Astrocyte (in vitro differentiated cells and primary cell): Measurements from ENCODE around the gene ALDH1A2. TPM values are rescaled to one million over a fixed set of nuclear protein-coding genes. Genes with fewer than 3 reads are reported as not detected.

Source experiments
- DNase-seq: peaks from one replicate; pipeline ENCODE4 v3.0.0-alpha.2; 2010; ENCODE audit warnings: low read depth
- FAIRE-seq: peaks from 2 replicates; lab custom pipeline; 2011; peaks lifted over from hg19 to GRCh38; lab: Jason Lieb, UNC
- H2AFZ ChIP-seq: 2 replicates; pipeline ENCODE4 v1.6.0; 2012; ENCODE audit warnings: low read depth, low read length, inconsistent platforms
- H3K27ac ChIP-seq: 2 replicates; pipeline ENCODE4 v1.5.1; 2011; ENCODE audit warnings: low read depth, low read length, inconsistent platforms
- H3K27me3 ChIP-seq: 2 replicates; pipeline ENCODE4 v1.6.0; 2011; ENCODE audit warnings: low read length, inconsistent platforms; ENCODE audit not compliant: insufficient read depth
- H3K36me3 ChIP-seq: 2 replicates; pipeline ENCODE4 v1.5.1; 2011; ENCODE audit warnings: low read length, inconsistent platforms; ENCODE audit not compliant: insufficient read depth
- H3K4me1 ChIP-seq: 2 replicates; pipeline ENCODE4 v1.5.1; 2011; ENCODE audit warnings: low read length, inconsistent platforms; ENCODE audit not compliant: insufficient read depth
- H3K4me2 ChIP-seq: 2 replicates; pipeline ENCODE4 v1.6.0; 2012; ENCODE audit warnings: low read length, inconsistent platforms
- H3K4me3 ChIP-seq: 2 replicates; pipeline ENCODE4 v1.5.1; 2011; ENCODE audit warnings: low read depth, mild to moderate bottlenecking, low read length, inconsistent platforms; ENCODE audit not compliant: insufficient read depth
- H3K79me2 ChIP-seq: 2 replicates; pipeline ENCODE4 v1.6.0; 2012; ENCODE audit warnings: mild to moderate bottlenecking, low read length, inconsistent platforms; ENCODE audit not compliant: insufficient read depth
- H3K9ac ChIP-seq: 2 replicates; pipeline ENCODE4 v1.6.0; 2012; ENCODE audit warnings: mild to moderate bottlenecking, low read length, inconsistent platforms
- H3K9me3 ChIP-seq: 2 replicates; pipeline ENCODE4 v1.5.1; 2012; ENCODE audit warnings: low read depth, mild to moderate bottlenecking, low read length, inconsistent platforms; ENCODE audit not compliant: insufficient read depth
- H4K20me1 ChIP-seq: 2 replicates; pipeline ENCODE4 v1.6.0; 2012; ENCODE audit warnings: low read length, inconsistent platforms; ENCODE audit not compliant: insufficient read depth
- H3K27ac Mint-ChIP-seq: one replicate; pipeline ENCODE4 v1.8.0; 2021; ENCODE audit warnings: mild to moderate bottlenecking, mixed read lengths; ENCODE audit not compliant: unreplicated experiment
- H3K27me3 Mint-ChIP-seq: one replicate; pipeline ENCODE4 v1.8.0; 2021; ENCODE audit warnings: low read depth, mixed read lengths; ENCODE audit not compliant: unreplicated experiment
- H3K36me3 Mint-ChIP-seq: one replicate; pipeline ENCODE4 v1.8.0; 2021; ENCODE audit warnings: low read depth, mixed read lengths; ENCODE audit not compliant: unreplicated experiment
- H3K4me1 Mint-ChIP-seq: one replicate; pipeline ENCODE4 v1.8.0; 2021; ENCODE audit warnings: low read depth, mixed read lengths; ENCODE audit not compliant: unreplicated experiment
- H3K4me3 Mint-ChIP-seq: one replicate; pipeline ENCODE4 v1.8.0; 2021; ENCODE audit warnings: mild to moderate bottlenecking, moderate library complexity, mixed read lengths; ENCODE audit not compliant: unreplicated experiment
- H3K9me3 Mint-ChIP-seq: one replicate; pipeline ENCODE4 v1.8.0; 2021; ENCODE audit warnings: mild to moderate bottlenecking, mixed read lengths; ENCODE audit not compliant: unreplicated experiment
- EZH2 ChIP-seq: IDR thresholded peaks from 2 replicates; pipeline ENCODE4 v1.6.1; 2012; ENCODE audit warnings: mild to moderate bottlenecking, low read length, inconsistent platforms; ENCODE audit not compliant: insufficient read depth
- total RNA-seq: library from RNA; stranded (reverse); gene quantifications from 2 replicates; pipeline ENCODE4 v1.2.1, GENCODE V29; 2021
- TF ChIP-seq, protein P1 (sequence below): IDR thresholded peaks from 2 replicates; pipeline ENCODE4 v1.5.1; 2011; ENCODE audit warnings: low read depth, mild to moderate bottlenecking, inconsistent platforms, low read length, moderate library complexity; ENCODE audit not compliant: insufficient read depth

The ALDH1A2 gene
- total RNA-seq, 1 donor from 2014 or later, result 0.98 TPM

DNA sequence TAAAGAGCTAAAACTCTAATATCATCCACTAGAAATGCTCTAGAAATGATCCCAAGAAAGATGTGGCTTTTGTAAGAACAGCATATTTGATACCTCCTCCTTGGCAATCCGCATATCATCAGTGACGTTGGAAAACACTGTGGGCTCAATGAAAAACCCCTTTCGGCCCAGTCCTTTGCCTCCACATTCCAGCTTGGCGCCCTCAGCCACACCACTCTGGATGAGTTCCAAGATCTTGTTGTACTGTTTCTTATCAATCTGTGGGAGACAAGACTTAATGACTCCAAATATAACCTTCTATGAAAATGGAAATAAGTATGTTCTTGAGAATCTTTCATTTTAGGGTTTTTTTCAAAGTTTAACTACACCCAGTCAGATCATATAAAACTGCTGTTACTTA, 103.6 kb downstream of the ALDH1A2 start:
- no peaks in the 10 kb centered on the region for H3K4me1 ChIP-seq
- peaks cover 3% of the 10 kb centered on the region for H3K4me1 Mint-ChIP-seq
- no peaks in the 10 kb centered on the region for H3K9me3 Mint-ChIP-seq
- no peak for DNase-seq
- H3K27ac ChIP-seq, result no peak overlapping the region
- no peaks in the 10 kb centered on the region for H4K20me1 ChIP-seq
- no peak overlapping the region for H3K27ac Mint-ChIP-seq
- no peak for FAIRE-seq
- H3K9ac ChIP-seq, result no peak overlapping the region
- H3K4me3 Mint-ChIP-seq, result no peak overlapping the region
- no peak for TF ChIP-seq EZH2
- TF ChIP-seq, protein P1, sequence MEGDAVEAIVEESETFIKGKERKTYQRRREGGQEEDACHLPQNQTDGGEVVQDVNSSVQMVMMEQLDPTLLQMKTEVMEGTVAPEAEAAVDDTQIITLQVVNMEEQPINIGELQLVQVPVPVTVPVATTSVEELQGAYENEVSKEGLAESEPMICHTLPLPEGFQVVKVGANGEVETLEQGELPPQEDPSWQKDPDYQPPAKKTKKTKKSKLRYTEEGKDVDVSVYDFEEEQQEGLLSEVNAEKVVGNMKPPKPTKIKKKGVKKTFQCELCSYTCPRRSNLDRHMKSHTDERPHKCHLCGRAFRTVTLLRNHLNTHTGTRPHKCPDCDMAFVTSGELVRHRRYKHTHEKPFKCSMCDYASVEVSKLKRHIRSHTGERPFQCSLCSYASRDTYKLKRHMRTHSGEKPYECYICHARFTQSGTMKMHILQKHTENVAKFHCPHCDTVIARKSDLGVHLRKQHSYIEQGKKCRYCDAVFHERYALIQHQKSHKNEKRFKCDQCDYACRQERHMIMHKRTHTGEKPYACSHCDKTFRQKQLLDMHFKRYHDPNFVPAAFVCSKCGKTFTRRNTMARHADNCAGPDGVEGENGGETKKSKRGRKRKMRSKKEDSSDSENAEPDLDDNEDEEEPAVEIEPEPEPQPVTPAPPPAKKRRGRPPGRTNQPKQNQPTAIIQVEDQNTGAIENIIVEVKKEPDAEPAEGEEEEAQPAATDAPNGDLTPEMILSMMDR, result no peak
- no peaks in the 10 kb centered on the region for H3K9me3 ChIP-seq
- no peaks in the 10 kb centered on the region for H3K36me3 Mint-ChIP-seq
- H2AFZ ChIP-seq, result no peak overlapping the region
- peaks cover 5% of the 10 kb centered on the region for H3K27me3 ChIP-seq
- H3K27me3 Mint-ChIP-seq, result peaks cover 29% of the 10 kb centered on the region
- H3K4me3 ChIP-seq, result no peak overlapping the region
- no peak overlapping the region for H3K4me2 ChIP-seq
- no peaks in the 10 kb centered on the region for H3K36me3 ChIP-seq
- H3K79me2 ChIP-seq, result no peaks in the 10 kb centered on the region

DNA sequence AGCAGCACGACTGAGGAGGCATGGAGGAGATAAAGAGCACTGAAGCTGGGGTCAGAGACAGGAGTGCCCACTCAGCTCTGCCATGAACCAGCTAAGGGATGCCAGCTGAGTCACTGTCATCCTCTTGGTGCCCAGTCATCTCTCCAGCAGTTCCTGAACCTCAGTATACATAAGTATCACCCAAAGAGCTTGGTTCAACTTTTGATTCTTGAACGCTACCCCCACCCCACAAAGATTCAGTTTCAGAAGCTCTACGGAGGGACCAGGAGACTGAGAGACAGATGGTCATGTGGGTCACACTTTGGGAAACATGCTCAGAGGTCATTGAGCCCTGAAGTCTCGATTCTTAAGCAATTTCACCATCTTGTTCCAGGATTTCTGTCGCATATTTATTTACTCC, 108.4 kb downstream of the ALDH1A2 start:
- no peaks in the 10 kb centered on the region for H3K36me3 ChIP-seq
- DNase-seq (no peak), FAIRE-seq (no peak)
- no peak overlapping the region for H3K4me3 Mint-ChIP-seq
- peaks cover 3% of the 10 kb centered on the region for H3K4me1 Mint-ChIP-seq
- H4K20me1 ChIP-seq, result no peaks in the 10 kb centered on the region
- H3K9me3 Mint-ChIP-seq, result no peaks in the 10 kb centered on the region
- H3K27me3 Mint-ChIP-seq, result peaks cover 30% of the 10 kb centered on the region
- no peak overlapping the region for H3K4me2 ChIP-seq
- no peaks in the 10 kb centered on the region for H3K36me3 Mint-ChIP-seq
- no peaks in the 10 kb centered on the region for H3K4me1 ChIP-seq
- H2AFZ ChIP-seq, result no peak overlapping the region
- H3K27ac Mint-ChIP-seq, result no peak overlapping the region
- H3K27me3 ChIP-seq, result peaks cover 2% of the 10 kb centered on the region
- no peak overlapping the region for H3K4me3 ChIP-seq
- no peak for TF ChIP-seq EZH2
- TF ChIP-seq, protein P1, result no peak
- H3K79me2 ChIP-seq, result no peaks in the 10 kb centered on the region
- H3K9me3 ChIP-seq, result no peaks in the 10 kb centered on the region
- H3K9ac ChIP-seq, result no peak overlapping the region
- H3K27ac ChIP-seq, result no peak overlapping the region

DNA sequence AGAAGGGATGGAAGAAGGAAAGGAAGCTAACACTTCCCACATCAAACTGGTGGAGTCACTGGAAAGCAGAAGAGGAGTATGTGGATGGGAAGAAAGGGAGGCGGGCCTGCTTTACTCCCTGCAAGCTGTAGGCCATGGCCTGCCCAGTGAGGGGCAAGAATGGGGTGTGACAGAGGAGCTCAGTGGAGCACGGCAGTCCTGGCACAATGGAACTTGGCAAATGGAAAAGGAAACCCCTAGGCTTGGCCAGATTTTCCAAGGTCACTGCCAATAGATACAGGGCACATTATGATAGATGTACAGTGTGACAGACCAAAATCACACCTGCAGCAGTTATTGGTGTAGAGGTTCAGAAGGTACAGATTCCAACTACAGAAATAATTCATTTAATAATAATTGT, 111.6 kb downstream of the ALDH1A2 start:
- Histone ChIP-seq H3K4me3 (no peak overlapping the region), H3K36me3 (no peaks in the 10 kb centered on the region), H3K9ac (no peak overlapping the region), H3K79me2 (no peaks in the 10 kb centered on the region), H3K9me3 (no peaks in the 10 kb centered on the region), H3K27me3 (peaks cover 5% of the 10 kb centered on the region), H4K20me1 (no peaks in the 10 kb centered on the region), H3K4me1 (no peaks in the 10 kb centered on the region), H2AFZ (no peak overlapping the region), H3K4me2 (no peak overlapping the region), H3K27ac (no peak overlapping the region)
- TF ChIP-seq, protein P1, result no peak
- no peak for TF ChIP-seq EZH2
- Mint-ChIP-seq H3K27ac (no peak overlapping the region), H3K9me3 (no peaks in the 10 kb centered on the region), H3K36me3 (no peaks in the 10 kb centered on the region), H3K27me3 (peaks cover 32% of the 10 kb centered on the region), H3K4me1 (no peaks in the 10 kb centered on the region), H3K4me3 (no peak overlapping the region)
- DNase-seq, result no peak
- no peak for FAIRE-seq
